Vagina (tissue), 2 donors: ENCODE data around the gene MS4A6A. TPM values are rescaled to one million over a fixed set of nuclear protein-coding genes. Genes with fewer than 3 reads are reported as not detected.

ENCODE experiments used
- DNase-seq, 2 donors: peaks; one replicate each; pipeline ENCODE4 v3.0.0-alpha.2; 2017; ENCODE audit errors: extremely low spot score in 2 of 2
- H3K27ac ChIP-seq: fragments of 200-600 bp; sonication (generic); one replicate; pipeline ENCODE4 v1.5.1; 2019
- H3K27me3 ChIP-seq: fragments of 200-600 bp; sonication (generic); one replicate; pipeline ENCODE4 v1.5.1; 2019
- H3K36me3 ChIP-seq, 2 donors: fragments of 200-600 bp; sonication (generic); one replicate each; pipeline ENCODE4 v1.5.1; 2017 to 2019
- H3K4me1 ChIP-seq: fragments of 200-600 bp; sonication (generic); one replicate; pipeline ENCODE4 v1.5.1; 2019
- H3K4me3 ChIP-seq, 2 donors: fragments of 200-600 bp; sonication (generic); 1 replicate in 1 of 2; 2 replicates in 1 of 2; pipeline ENCODE4 v1.5.1; 2016 to 2019
- H3K9me3 ChIP-seq: fragments of 200-600 bp; sonication (generic); one replicate; pipeline ENCODE4 v1.5.1; 2019
- POLR2A ChIP-seq, 2 donors: fragments of 450-650 bp; IDR thresholded peaks; one replicate each; pipeline ENCODE4 v1.6.1; 2017; ENCODE audit warnings: antibody characterized with exemption in 2 of 2, mild to moderate bottlenecking in 2 of 2, moderate library complexity in 2 of 2
- POLR2AphosphoS5 ChIP-seq, 2 donors: sonication (generic); formaldehyde crosslinking; IDR thresholded peaks; one replicate each; pipeline ENCODE4 v1.9.0; 2017; ENCODE audit warnings: antibody characterized with exemption in 2 of 2, mild to moderate bottlenecking in 2 of 2, low read depth in 1 of 2; ENCODE audit not compliant: insufficient read depth in 1 of 2
- intact Hi-C: fragments of 100-400 bp; cut with DNase I; formaldehyde crosslinking; loops from one replicate; pipeline ENCODE4 v1.15.1; 2023
- total RNA-seq: library from RNA; depleted of rRNA; stranded (reverse); fragments of >200 nt; gene quantifications from one replicate; pipeline ENCODE4 v1.2.3, GENCODE V29; 2016
- TF ChIP-seq, protein P1 (sequence below), 3 experiments: fragments of 450-650 bp in 2 of 3; fragments of 200-600 bp in 1 of 3; sonication (generic) in 1 of 3; IDR thresholded peaks; one replicate each; pipeline ENCODE4 v1.5.1; 2017 to 2019; ENCODE audit warnings: antibody characterized with exemption in 3 of 3, mild to moderate bottlenecking in 2 of 3, moderate library complexity in 2 of 3

The MS4A6A gene
- total RNA-seq, 1 donor from 2014 or later = 30.7 TPM

GRCh38 chr11:60175860-60176275, 7.0 kb downstream of the MS4A6A start:
- Histone ChIP-seq H3K36me3 (no peaks in the 10 kb centered on the region), H3K27ac (no peak overlapping the region), H3K4me3 (no peak overlapping the region), H3K4me1 (no peaks in the 10 kb centered on the region), H3K27me3 (no peaks in the 10 kb centered on the region), H3K9me3 (no peaks in the 10 kb centered on the region)
- intact Hi-C loops = no loop called here
- no peak for TF ChIP-seq POLR2A (IDR thresholded peaks at IDR 0.05)
- TF ChIP-seq, protein P1, sequence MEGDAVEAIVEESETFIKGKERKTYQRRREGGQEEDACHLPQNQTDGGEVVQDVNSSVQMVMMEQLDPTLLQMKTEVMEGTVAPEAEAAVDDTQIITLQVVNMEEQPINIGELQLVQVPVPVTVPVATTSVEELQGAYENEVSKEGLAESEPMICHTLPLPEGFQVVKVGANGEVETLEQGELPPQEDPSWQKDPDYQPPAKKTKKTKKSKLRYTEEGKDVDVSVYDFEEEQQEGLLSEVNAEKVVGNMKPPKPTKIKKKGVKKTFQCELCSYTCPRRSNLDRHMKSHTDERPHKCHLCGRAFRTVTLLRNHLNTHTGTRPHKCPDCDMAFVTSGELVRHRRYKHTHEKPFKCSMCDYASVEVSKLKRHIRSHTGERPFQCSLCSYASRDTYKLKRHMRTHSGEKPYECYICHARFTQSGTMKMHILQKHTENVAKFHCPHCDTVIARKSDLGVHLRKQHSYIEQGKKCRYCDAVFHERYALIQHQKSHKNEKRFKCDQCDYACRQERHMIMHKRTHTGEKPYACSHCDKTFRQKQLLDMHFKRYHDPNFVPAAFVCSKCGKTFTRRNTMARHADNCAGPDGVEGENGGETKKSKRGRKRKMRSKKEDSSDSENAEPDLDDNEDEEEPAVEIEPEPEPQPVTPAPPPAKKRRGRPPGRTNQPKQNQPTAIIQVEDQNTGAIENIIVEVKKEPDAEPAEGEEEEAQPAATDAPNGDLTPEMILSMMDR (IDR thresholded peaks at IDR 0.05) = no peak
- TF ChIP-seq POLR2AphosphoS5 (IDR thresholded peaks at IDR 0.05; ENCODE audit: insufficient read depth in 1 of 2, low read depth in 1 of 2) = no peak
- no peak for DNase-seq

GRCh38 chr11:60172011-60172410, 10.9 kb downstream of the MS4A6A start:
- intact Hi-C loops = no loop called here
- Histone ChIP-seq H3K4me3 (no peak overlapping the region), H3K36me3 (no peaks in the 10 kb centered on the region), H3K27ac (no peak overlapping the region), H3K9me3 (no peaks in the 10 kb centered on the region), H3K4me1 (no peaks in the 10 kb centered on the region), H3K27me3 (no peaks in the 10 kb centered on the region)
- no peak for TF ChIP-seq POLR2AphosphoS5 (IDR thresholded peaks at IDR 0.05; ENCODE audit: insufficient read depth in 1 of 2, low read depth in 1 of 2)
- TF ChIP-seq, protein P1 (IDR thresholded peaks at IDR 0.05) = no peak
- TF ChIP-seq POLR2A (IDR thresholded peaks at IDR 0.05) = no peak
- DNase-seq = no peak

DNA sequence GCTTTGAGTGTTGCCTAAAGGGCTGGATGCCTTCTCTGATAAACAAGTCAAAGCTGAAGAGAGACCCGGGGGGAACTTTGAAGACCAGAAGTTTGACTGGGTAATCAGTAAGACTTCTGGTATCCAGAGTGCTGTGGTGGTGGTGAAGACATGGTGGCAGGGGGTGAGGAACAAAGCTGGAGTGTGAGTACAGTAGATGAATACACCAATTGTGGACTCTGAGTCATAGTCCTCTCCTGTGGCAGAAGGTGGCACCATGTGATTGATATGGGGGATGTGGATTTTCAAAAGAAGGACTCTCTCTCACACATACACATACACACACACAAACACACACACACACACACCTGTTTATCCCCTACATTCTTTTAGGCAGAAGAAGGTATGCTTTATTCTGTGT, 12.3 kb downstream of the MS4A6A start:
- H3K9me3 ChIP-seq = no peaks in the 10 kb centered on the region
- TF ChIP-seq, protein P1 (IDR thresholded peaks at IDR 0.05) = no peak
- TF ChIP-seq POLR2A (IDR thresholded peaks at IDR 0.05) = no peak
- no peak for TF ChIP-seq POLR2AphosphoS5 (IDR thresholded peaks at IDR 0.05; ENCODE audit: insufficient read depth in 1 of 2, low read depth in 1 of 2)
- no peak for DNase-seq

GRCh38 chr11:60169264-60169915, 13.5 kb downstream of the MS4A6A start:
- no peaks in the 10 kb centered on the region for H3K4me1 ChIP-seq
- H3K27ac ChIP-seq = no peak overlapping the region
- no peaks in the 10 kb centered on the region for H3K27me3 ChIP-seq
- TF ChIP-seq POLR2AphosphoS5 (IDR thresholded peaks at IDR 0.05; ENCODE audit: insufficient read depth in 1 of 2, low read depth in 1 of 2) (no peak), POLR2A (IDR thresholded peaks at IDR 0.05) (no peak)
- TF ChIP-seq, protein P1 (IDR thresholded peaks at IDR 0.05) = peak in 1 of 3 experiments; percentile 35
- no peaks in the 10 kb centered on the region for H3K9me3 ChIP-seq
- intact Hi-C loops = no loop called here
- H3K4me3 ChIP-seq = no peak overlapping the region
- DNase-seq = no peak
- no peaks in the 10 kb centered on the region for H3K36me3 ChIP-seq

More for the DNA sequence above, 12.3 kb downstream of the MS4A6A start:
- intact Hi-C loops = no loop called here
- H3K27me3 ChIP-seq = no peaks in the 10 kb centered on the region
- no peaks in the 10 kb centered on the region for H3K4me1 ChIP-seq
- H3K4me3 ChIP-seq = no peak overlapping the region
- no peaks in the 10 kb centered on the region for H3K36me3 ChIP-seq
- H3K27ac ChIP-seq = no peak overlapping the region

GRCh38 chr11:60168306-60168705, 14.6 kb downstream of the MS4A6A start:
- H3K9me3 ChIP-seq = no peaks in the 10 kb centered on the region
- intact Hi-C loops = no loop called here
- no peak overlapping the region for H3K27ac ChIP-seq
- no peaks in the 10 kb centered on the region for H3K27me3 ChIP-seq
- TF ChIP-seq POLR2A (IDR thresholded peaks at IDR 0.05) (no peak), POLR2AphosphoS5 (IDR thresholded peaks at IDR 0.05; ENCODE audit: insufficient read depth in 1 of 2, low read depth in 1 of 2) (no peak)
- TF ChIP-seq, protein P1 (IDR thresholded peaks at IDR 0.05) = no peak
- H3K36me3 ChIP-seq = no peaks in the 10 kb centered on the region
- no peak overlapping the region for H3K4me3 ChIP-seq
- no peak for DNase-seq
- no peaks in the 10 kb centered on the region for H3K4me1 ChIP-seq
